ENCODE data around the gene GYG2.

Gene GYG2

GRCh38 chrX:2913118-2913517, 84.4 kb downstream of the GYG2 start:
- no peak; the same call in 2 of the 3 replicates for ATAC-seq
- no peak for TF ChIP-seq TSHZ2 (CRISPR knock-in tag; IDR thresholded peaks at IDR 0.05)
- TF ChIP-seq, protein P1, sequence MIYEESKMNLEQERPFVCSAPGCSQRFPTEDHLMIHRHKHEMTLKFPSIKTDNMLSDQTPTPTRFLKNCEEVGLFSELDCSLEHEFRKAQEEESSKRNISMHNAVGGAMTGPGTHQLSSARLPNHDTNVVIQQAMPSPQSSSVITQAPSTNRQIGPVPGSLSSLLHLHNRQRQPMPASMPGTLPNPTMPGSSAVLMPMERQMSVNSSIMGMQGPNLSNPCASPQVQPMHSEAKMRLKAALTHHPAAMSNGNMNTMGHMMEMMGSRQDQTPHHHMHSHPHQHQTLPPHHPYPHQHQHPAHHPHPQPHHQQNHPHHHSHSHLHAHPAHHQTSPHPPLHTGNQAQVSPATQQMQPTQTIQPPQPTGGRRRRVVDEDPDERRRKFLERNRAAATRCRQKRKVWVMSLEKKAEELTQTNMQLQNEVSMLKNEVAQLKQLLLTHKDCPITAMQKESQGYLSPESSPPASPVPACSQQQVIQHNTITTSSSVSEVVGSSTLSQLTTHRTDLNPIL (CRISPR knock-in tag; IDR thresholded peaks at IDR 0.05; ENCODE audit: low read depth) = no peak
- TF ChIP-seq CSDC2 (CRISPR knock-in tag; IDR thresholded peaks at IDR 0.05) = no peak
- TF ChIP-seq, protein P2, sequence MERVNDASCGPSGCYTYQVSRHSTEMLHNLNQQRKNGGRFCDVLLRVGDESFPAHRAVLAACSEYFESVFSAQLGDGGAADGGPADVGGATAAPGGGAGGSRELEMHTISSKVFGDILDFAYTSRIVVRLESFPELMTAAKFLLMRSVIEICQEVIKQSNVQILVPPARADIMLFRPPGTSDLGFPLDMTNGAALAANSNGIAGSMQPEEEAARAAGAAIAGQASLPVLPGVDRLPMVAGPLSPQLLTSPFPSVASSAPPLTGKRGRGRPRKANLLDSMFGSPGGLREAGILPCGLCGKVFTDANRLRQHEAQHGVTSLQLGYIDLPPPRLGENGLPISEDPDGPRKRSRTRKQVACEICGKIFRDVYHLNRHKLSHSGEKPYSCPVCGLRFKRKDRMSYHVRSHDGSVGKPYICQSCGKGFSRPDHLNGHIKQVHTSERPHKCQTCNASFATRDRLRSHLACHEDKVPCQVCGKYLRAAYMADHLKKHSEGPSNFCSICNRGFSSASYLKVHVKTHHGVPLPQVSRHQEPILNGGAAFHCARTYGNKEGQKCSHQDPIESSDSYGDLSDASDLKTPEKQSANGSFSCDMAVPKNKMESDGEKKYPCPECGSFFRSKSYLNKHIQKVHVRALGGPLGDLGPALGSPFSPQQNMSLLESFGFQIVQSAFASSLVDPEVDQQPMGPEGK (CRISPR knock-in tag; IDR thresholded peaks at IDR 0.05; ENCODE audit: borderline replicate concordance) = no peak
- TF ChIP-seq BACH2 (CRISPR knock-in tag; IDR thresholded peaks at IDR 0.05; ENCODE audit: borderline replicate concordance) = no peak
- TF ChIP-seq ZFP30 (CRISPR knock-in tag; IDR thresholded peaks at IDR 0.05) = no peak
- TF ChIP-seq CSRNP3 (CRISPR knock-in tag; IDR thresholded peaks at IDR 0.05) = no peak
- TF ChIP-seq POU6F1 (CRISPR knock-in tag; IDR thresholded peaks at IDR 0.05; ENCODE audit: borderline replicate concordance, low read depth) = no peak
- TF ChIP-seq GLIS3 (CRISPR knock-in tag; IDR thresholded peaks at IDR 0.05) = no peak
- no peak for TF ChIP-seq ARNTL (CRISPR knock-in tag; IDR thresholded peaks at IDR 0.05; ENCODE audit: borderline replicate concordance, low read depth)
- no peak for TF ChIP-seq ZNF8 (CRISPR knock-in tag; IDR thresholded peaks at IDR 0.05)
- no peak for TF ChIP-seq ZFP3 (CRISPR knock-in tag; IDR thresholded peaks at IDR 0.05)
- TF ChIP-seq OSR1 (CRISPR knock-in tag; IDR thresholded peaks at IDR 0.05) = no peak
- TF ChIP-seq TCF4 (CRISPR knock-in tag; IDR thresholded peaks at IDR 0.05; ENCODE audit: borderline replicate concordance) = no peak
- TF ChIP-seq ISL1 (CRISPR knock-in tag; IDR thresholded peaks at IDR 0.05) = no peak
- no peak for TF ChIP-seq SNAI2 (CRISPR knock-in tag; IDR thresholded peaks at IDR 0.05)

DNA sequence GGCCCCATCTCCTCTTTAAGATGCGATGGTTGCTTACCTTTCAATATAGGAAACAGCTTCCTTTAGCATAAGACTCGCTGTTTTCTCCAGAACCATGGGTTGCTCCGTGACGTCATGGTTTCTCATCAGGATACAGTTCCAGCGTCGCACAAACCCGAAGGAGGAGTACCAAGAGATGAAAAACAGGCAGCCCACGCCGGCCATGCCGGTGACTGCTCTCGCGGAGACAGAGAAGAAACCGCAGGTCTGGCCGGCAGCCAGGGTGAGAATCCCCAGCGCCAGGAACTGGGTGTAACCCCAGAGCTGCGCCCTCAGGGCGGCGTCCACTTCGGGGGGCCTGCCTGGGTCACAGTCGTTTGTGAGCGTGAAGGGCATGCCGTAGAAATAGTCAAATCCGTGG, 89.0 kb downstream of the GYG2 start:
- ATAC-seq = no peak
- no peak for TF ChIP-seq ZFP30 (CRISPR knock-in tag; IDR thresholded peaks at IDR 0.05)
- TF ChIP-seq, protein P2 (CRISPR knock-in tag; IDR thresholded peaks at IDR 0.05; ENCODE audit: borderline replicate concordance) = no peak
- TF ChIP-seq OSR1 (CRISPR knock-in tag; IDR thresholded peaks at IDR 0.05) = no peak
- TF ChIP-seq ESRRG (CRISPR knock-in tag; IDR thresholded peaks at IDR 0.05) = no peak
- no peak for TF ChIP-seq TCF4 (CRISPR knock-in tag; IDR thresholded peaks at IDR 0.05; ENCODE audit: borderline replicate concordance)
- TF ChIP-seq CSRNP3 (CRISPR knock-in tag; IDR thresholded peaks at IDR 0.05) = no peak
- TF ChIP-seq CSDC2 (CRISPR knock-in tag; IDR thresholded peaks at IDR 0.05) = no peak
- no peak for TF ChIP-seq RARB (CRISPR knock-in tag; IDR thresholded peaks at IDR 0.05)
- no peak for TF ChIP-seq GLIS3 (CRISPR knock-in tag; IDR thresholded peaks at IDR 0.05)
- no peak for TF ChIP-seq ISL1 (CRISPR knock-in tag; IDR thresholded peaks at IDR 0.05)
- TF ChIP-seq ZNF8 (CRISPR knock-in tag; IDR thresholded peaks at IDR 0.05) = no peak
- TF ChIP-seq ZFP3 (CRISPR knock-in tag; IDR thresholded peaks at IDR 0.05) = no peak
- no peak for TF ChIP-seq BACH2 (CRISPR knock-in tag; IDR thresholded peaks at IDR 0.05; ENCODE audit: borderline replicate concordance)
- TF ChIP-seq ARNTL (CRISPR knock-in tag; IDR thresholded peaks at IDR 0.05; ENCODE audit: borderline replicate concordance, low read depth) = no peak
- TF ChIP-seq SNAI2 (CRISPR knock-in tag; IDR thresholded peaks at IDR 0.05) = no peak
- TF ChIP-seq PPARA (CRISPR knock-in tag; IDR thresholded peaks at IDR 0.05; ENCODE audit: borderline replicate concordance) = no peak
